ENCODE results near the gene VPS37D. TPM values are rescaled to one million over a fixed set of nuclear protein-coding genes. Genes with fewer than 3 reads are reported as not detected.

Gene VPS37D
- total and polyA plus RNA-seq, 2 of the 4 experiments (the other 2 are of a cell fraction) = 2.3 to 3.1 TPM

DNA sequence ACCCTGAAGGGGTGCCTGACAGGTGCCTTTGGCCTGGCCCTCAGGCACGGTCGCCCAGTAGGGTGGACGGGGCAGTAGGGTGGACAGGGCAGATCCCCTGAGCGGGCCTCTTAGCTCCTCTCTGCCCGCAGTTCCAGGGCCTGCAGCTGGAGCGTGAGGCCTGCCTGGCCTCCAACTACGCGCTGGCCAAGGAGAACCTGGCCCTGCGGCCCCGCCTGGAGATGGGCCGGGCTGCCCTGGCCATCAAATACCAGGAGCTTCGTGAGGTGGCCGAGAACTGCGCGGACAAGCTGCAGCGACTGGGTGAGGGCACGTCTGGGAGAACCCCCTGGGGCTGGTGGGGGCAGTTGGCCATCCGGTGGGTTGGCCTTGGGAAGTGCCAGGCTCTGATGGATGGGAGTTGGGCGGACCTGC, 1.7 kb downstream of the VPS37D start:
- H3K4ac ChIP-seq (ENCODE audit: low read depth, low read length) = no peak overlapping the region
- POLR2A ChIA-PET (ENCODE audit: unreplicated experiment) = interaction anchor here (0.6 kb wide), 1 partner anchor 11 kb away, joined by 13 read pairs; no protein-coding TSS in a partner anchor
- H3K27ac ChIP-seq (ENCODE audit: insufficient read depth, low read length) = no peak overlapping the region
- no peak for DNase-seq
- no peak overlapping the region for H2BK15ac ChIP-seq (ENCODE audit: low read depth, low read length)
- H2BK120ac ChIP-seq (ENCODE audit: low read depth, low read length) = no peak overlapping the region
- no peak overlapping the region for H3K23ac ChIP-seq (ENCODE audit: low read depth, low read length)
- no TSS peak for BruUV-seq (replicated peaks)
- H4K5ac ChIP-seq (ENCODE audit: low read depth, low read length) = no peak overlapping the region
- no peak overlapping the region for H3K18ac ChIP-seq (ENCODE audit: low read depth, low read length)
- H2AK9ac ChIP-seq (replicated peaks; ENCODE audit: low read depth, low read length, poor library complexity) = no peak overlapping the region
- dilution Hi-C loops (cut with HindIII; ENCODE audit: low sequenced_read_pairs, unreplicated experiment) (no loop called here), in situ Hi-C loops (cut with MboI; ENCODE audit: low sequenced_read_pairs) (no loop called here), intact Hi-C loops (cut with micrococcal nuclease) (loop anchor here (5.0 kb wide), 3 partner anchors 42 to 147 kb away; partner anchors contain the start of genes BAZ1B and STX1A)
- no peak overlapping the region for H2BK20ac ChIP-seq (ENCODE audit: low read depth, low read length)
- no peak overlapping the region for H3K4me3 ChIP-seq (ENCODE audit: insufficient read depth, low read depth, low read length)
- CTCF ChIA-PET = no interaction called here
- ATAC-seq (ENCODE audit: low read depth) = no peak
- H2AFZ ChIP-seq (replicated peaks; ENCODE audit: low read length, poor library complexity) = peak overlapping the region; percentile 46
- H3K56ac ChIP-seq (ENCODE audit: extremely low read depth, insufficient read depth, low read length) = no peak overlapping the region
- no peak overlapping the region for H2BK5ac ChIP-seq (ENCODE audit: low read depth, low read length, poor library complexity, severe bottlenecking)
- no peaks in the 10 kb centered on the region for H3K9me3 ChIP-seq (ENCODE audit: control insufficient read depth, insufficient read depth, low read length)
- H4K91ac ChIP-seq (ENCODE audit: insufficient read depth, low read depth, low read length) = no peak overlapping the region
- H3K9me1 ChIP-seq (ENCODE audit: insufficient read depth, low read length) = 0 out of 2 replicates have a peak, but pooled peaks cover 2% of the 10 kb centered on the region
- H3K27me3 ChIP-seq (ENCODE audit: control insufficient read depth, insufficient read depth, low read length) = peaks cover 2% of the 10 kb centered on the region; the same call in 1 of the 2 replicates
- TF ChIP-seq RCOR1 (IDR thresholded peaks at IDR 0.05; ENCODE audit: insufficient replicate concordance, low read length) = no peak
- TF ChIP-seq NFE2L2 (IDR thresholded peaks at IDR 0.05; ENCODE audit: low read depth, low read length) = no peak
- TF ChIP-seq, protein P1, sequence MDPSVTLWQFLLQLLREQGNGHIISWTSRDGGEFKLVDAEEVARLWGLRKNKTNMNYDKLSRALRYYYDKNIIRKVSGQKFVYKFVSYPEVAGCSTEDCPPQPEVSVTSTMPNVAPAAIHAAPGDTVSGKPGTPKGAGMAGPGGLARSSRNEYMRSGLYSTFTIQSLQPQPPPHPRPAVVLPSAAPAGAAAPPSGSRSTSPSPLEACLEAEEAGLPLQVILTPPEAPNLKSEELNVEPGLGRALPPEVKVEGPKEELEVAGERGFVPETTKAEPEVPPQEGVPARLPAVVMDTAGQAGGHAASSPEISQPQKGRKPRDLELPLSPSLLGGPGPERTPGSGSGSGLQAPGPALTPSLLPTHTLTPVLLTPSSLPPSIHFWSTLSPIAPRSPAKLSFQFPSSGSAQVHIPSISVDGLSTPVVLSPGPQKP (IDR thresholded peaks at IDR 0.05; ENCODE audit: borderline replicate concordance, low read depth, low read length) = no peak
- TF ChIP-seq CEBPB (IDR thresholded peaks at IDR 0.05; ENCODE audit: low read depth, low read length) = no peak
- TF ChIP-seq POLR2A (IDR thresholded peaks at IDR 0.05; ENCODE audit: low read depth, low read length) = no peak
- TF ChIP-seq, protein P2, sequence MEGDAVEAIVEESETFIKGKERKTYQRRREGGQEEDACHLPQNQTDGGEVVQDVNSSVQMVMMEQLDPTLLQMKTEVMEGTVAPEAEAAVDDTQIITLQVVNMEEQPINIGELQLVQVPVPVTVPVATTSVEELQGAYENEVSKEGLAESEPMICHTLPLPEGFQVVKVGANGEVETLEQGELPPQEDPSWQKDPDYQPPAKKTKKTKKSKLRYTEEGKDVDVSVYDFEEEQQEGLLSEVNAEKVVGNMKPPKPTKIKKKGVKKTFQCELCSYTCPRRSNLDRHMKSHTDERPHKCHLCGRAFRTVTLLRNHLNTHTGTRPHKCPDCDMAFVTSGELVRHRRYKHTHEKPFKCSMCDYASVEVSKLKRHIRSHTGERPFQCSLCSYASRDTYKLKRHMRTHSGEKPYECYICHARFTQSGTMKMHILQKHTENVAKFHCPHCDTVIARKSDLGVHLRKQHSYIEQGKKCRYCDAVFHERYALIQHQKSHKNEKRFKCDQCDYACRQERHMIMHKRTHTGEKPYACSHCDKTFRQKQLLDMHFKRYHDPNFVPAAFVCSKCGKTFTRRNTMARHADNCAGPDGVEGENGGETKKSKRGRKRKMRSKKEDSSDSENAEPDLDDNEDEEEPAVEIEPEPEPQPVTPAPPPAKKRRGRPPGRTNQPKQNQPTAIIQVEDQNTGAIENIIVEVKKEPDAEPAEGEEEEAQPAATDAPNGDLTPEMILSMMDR (conservative IDR thresholded peaks at IDR 0.05; ENCODE audit: low read depth, low read length) = no peak
- TF ChIP-seq, protein P3, sequence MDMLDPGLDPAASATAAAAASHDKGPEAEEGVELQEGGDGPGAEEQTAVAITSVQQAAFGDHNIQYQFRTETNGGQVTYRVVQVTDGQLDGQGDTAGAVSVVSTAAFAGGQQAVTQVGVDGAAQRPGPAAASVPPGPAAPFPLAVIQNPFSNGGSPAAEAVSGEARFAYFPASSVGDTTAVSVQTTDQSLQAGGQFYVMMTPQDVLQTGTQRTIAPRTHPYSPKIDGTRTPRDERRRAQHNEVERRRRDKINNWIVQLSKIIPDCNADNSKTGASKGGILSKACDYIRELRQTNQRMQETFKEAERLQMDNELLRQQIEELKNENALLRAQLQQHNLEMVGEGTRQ (IDR thresholded peaks at IDR 0.05; ENCODE audit: low read depth, low read length) = no peak
- no peak for TF ChIP-seq SMC3 (IDR thresholded peaks at IDR 0.05; ENCODE audit: low read depth, low read length)
- TF ChIP-seq MAZ (IDR thresholded peaks at IDR 0.05; ENCODE audit: borderline replicate concordance, low read depth, low read length) = no peak
- TF ChIP-seq CHD1 (IDR thresholded peaks at IDR 0.05; ENCODE audit: low read depth, low read length) = no peak
- no peak for TF ChIP-seq MXI1 (IDR thresholded peaks at IDR 0.05; ENCODE audit: borderline replicate concordance, low read depth, low read length)
- no peak for TF ChIP-seq FOS (IDR thresholded peaks at IDR 0.05; ENCODE audit: low read depth, low read length)
- no peak for TF ChIP-seq RFX5 (IDR thresholded peaks at IDR 0.05; ENCODE audit: low read depth, low read length)
- no peak for TF ChIP-seq MAFK (IDR thresholded peaks at IDR 0.05; ENCODE audit: low read depth, low read length)
- no peak for TF ChIP-seq RAD21 (IDR thresholded peaks at IDR 0.05; ENCODE audit: low read length)
- no peak for TF ChIP-seq BHLHE40 (IDR thresholded peaks at IDR 0.05; ENCODE audit: low read depth, low read length)
- no peak overlapping the region for H3K14ac ChIP-seq (replicated peaks; ENCODE audit: low read depth, low read length)
- WGBS, 2 experiments (ENCODE audit: extremely low coverage in 2 of 2, insufficient read length in 1 of 2) = 82% methylated on average over 7 of the region's 19 CpGs; no CpG with 5 or more reads in 1 of the 2 experiments
- no peak overlapping the region for H2AK5ac ChIP-seq (ENCODE audit: low read depth, low read length)
- no peak overlapping the region for H4K8ac ChIP-seq (ENCODE audit: low read depth in 2 of 2, low read length in 2 of 2)
- 0 out of 2 replicates have a peak, but pooled peaks cover 4% of the 10 kb centered on the region for H4K20me1 ChIP-seq (ENCODE audit: insufficient read depth, low read length)
- peaks cover 0 to 9% of the 10 kb centered on the region in 2 experiments; a peak in 1 of 4 replicates for H3K79me1 ChIP-seq (ENCODE audit: low read depth in 1 of 2, low read length in 2 of 2)
- H3K9ac ChIP-seq (ENCODE audit: low read depth, low read length) = no peak overlapping the region
- H3K4me1 ChIP-seq (ENCODE audit: control insufficient read depth, insufficient read depth, low read length) = no peaks in the 10 kb centered on the region; the same call in 1 of the 2 replicates
- peaks cover 8% of the 10 kb centered on the region; the same call in 1 of the 2 replicates for H3K36me3 ChIP-seq (ENCODE audit: control insufficient read depth, insufficient read depth, low read length)
- H3K4me2 ChIP-seq (ENCODE audit: low read depth, low read length) = peak overlapping the region; percentile 82; the same call in 1 of the 2 replicates

Measured in IMR-90 (cell line).